ENCODE measurements around the gene PRKCI.
A peak's percentile ranks its signal among the peaks of the same experiment; 100 is the strongest.

Gene PRKCI

DNA sequence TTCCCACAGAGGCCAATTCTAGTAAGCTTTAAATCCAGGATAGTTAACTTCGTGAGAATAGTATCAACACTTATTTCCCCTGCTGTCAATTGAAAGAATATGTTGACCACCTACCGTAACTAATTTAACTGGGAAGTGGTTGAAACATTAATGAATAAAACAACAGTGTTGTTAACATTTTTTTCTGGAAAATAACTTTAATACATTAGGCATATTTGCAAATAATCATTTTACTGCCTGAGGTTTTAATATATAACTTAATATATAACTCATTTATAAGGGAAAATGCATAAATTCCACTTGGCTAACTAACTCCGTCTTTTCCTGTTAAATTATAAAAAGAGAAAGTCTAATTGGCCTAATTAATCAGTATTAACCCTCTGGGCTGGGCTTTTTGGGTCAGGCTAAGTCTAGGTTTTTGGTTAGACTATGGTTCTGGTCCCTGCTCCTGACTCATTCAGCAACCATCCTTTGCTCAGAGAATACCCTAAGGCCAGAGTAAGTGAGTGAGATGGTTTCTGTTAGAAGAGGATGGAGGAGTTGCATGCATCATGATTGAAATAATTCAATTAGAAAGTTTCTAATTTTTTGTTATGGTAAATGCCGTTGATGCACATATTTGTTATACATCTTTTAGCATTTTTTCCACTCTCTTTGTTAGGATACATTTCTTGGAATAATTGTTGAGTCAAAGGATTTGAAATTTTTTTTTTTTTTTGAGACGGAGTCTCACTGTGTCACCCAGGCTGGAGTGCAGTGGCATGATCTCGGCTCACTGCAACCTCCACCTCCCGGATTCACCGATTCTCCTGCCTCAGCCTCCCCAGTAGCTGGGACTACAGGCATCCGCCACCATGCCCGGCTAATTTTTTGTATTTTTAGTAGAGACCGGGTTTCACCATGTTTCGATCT, 124.5 kb downstream of the PRKCI start:
- DNase-seq: no peak

GRCh38 chr3:170350515-170351413, 128.5 kb downstream of the PRKCI start:
- DNase-seq: no peak

DNA sequence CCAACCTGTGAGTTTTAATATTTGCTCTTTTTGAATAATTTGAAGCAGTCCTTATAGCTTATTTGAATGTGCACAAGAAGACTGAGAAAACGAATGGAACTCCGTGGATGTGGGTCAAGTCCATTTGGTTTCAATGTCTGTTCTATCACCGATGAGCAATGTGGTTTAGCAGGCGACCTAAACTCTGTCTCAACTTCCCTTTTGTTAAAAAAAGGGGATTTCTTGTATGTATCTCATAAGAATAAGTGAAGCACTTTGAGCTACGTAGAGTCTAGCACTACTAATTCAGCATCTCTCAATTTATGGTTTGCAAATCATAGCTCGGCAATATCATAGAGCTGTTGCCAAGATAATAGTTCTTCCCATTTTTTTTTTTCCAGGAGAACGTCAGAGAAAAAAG, 130.7 kb downstream of the PRKCI start:
- DNase-seq: peak in 1 of 5 experiments; percentile 38

GRCh38 chr3:170353485-170353884, 131.3 kb downstream of the PRKCI start:
- no peak for DNase-seq

- DNase-seq: no peak
Observed at GRCh38 chr3:170354760-170355159, 132.5 kb downstream of the PRKCI start.

Measured in T-helper 2 cell (primary cell).